G401 (cell line): ENCODE results near the gene NEGR1. TPM values are rescaled to one million over a fixed set of nuclear protein-coding genes. Genes with fewer than 3 reads are reported as not detected.

ENCODE experiments used
- DNase-seq: peaks from one replicate; pipeline ENCODE4 v3.0.0-alpha.2; 2015; ENCODE audit warnings: low spot score
- in situ Hi-C: cut with HindIII; loops from 2 replicates; pipeline ENCODE4 v1.10.0; 2016; ENCODE audit warnings: low sequenced_read_pairs, mixed read lengths
- total RNA-seq: library from RNA; depleted of rRNA; stranded (reverse); fragments of >200 nt; shearing (Covaris generic); gene quantifications from 2 replicates; pipeline ENCODE4 v1.2.3, GENCODE V29; 2014

Gene NEGR1
- total RNA-seq, 1 experiment from 2014 or later, result 0.03 TPM

DNA sequence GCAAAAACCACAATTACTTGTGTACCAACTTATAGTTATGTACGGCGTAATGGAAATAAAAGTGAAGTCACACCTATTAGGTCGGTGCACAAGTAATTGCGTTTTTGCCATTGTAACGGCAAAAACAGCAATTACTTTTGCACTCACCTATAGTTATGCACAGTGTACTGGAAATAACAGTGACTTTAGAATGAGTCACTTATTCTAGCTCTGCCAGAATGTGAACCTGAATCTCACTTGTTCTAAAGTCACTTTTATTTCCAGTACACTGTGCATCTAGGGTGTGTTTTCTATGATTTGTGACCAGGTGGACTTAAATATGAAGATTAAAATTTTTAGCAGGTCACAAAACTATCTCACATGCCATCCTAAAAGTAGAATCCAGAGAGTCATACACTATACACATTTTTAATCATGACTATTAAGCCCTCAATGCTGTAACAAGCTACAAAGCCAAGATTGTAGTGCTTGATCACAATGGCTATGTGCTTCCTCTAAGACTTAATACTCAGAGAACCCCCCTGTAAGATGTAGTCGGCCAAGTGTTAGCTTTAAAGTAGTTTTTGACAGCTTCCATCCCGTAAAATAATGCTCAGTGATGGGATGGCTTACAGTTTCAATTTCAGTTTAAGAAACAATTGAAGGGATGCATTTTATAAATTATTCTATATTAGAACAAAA is 218.8 kb downstream of the NEGR1 start:
- in situ Hi-C loops, result no loop called here
- DNase-seq, result no peak

DNA sequence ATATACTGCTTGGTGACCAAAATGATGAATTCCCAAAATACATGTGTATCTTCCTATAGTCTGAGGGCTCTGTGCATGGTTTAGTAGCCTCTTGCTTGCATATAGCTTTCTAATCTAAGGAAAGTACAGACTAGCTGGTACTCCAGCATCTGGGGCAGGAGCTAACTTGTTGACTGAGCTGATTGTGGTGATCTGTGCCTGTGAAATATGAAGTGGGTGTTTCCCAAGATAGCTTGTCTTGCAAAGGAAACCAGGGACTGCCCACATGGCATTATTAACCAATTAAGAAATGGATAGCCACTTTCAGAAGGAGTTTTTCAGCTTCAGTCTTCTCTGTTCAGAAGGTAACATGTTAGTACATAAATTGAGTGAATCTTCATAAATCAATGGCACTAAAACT is 219.8 kb downstream of the NEGR1 start:
- no peak for DNase-seq
- in situ Hi-C loops, result no loop called here

DNA sequence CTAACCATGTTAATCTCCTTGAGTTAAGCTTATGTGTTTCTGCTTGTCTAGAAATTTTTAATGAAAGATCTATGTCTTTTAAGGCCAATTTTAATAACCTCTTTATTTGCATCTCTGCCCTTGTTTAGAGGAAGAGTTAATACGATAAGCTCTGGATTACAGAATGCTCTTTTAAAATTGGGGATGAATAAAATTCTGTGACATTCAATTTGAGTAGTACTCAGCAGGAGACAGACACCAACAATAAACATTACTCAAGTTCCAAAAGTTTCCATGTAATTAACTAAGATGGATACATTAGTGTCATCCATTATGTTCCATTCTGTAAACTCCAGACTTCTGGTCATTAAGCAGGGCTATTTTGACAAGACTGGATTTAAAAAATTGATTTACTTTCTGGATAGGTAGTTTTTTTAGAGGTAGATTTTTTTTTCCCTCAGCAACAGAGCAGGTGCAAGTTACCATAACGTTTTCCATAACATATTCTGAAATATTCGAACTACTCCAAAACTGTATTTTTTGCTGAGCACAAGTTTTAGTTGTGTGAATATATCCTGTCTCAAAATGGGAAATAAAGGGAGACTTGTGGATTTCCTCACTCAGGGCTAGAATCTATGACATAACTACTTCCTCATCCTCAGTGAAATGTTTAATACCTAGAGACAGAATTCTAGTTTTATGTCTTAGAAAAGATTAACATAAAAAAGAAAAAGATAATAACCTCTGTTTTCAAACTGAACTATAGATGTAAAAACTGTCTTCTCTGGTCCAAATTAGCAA is 221.7 kb downstream of the NEGR1 start:
- DNase-seq, result no peak
- in situ Hi-C loops, result no loop called here

DNA sequence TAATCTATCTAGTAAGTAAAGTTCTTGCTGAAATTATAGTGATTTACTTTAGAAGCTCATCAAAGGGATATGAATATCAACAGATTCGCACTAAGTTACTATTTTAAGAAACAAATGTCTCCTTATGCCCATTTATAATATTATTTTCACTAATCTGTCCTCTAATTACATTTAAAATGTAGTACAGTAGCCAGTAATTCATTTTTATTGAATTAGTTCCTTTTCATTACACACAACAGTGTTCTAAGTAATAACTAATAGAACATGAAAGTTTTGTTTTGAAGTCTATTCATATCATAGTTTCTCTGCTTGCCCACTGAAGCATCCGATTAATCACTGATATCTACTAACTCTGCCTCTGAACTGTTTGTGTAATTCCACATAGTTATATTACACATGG is 225.8 kb downstream of the NEGR1 start:
- in situ Hi-C loops, result no loop called here
- no peak for DNase-seq

DNA sequence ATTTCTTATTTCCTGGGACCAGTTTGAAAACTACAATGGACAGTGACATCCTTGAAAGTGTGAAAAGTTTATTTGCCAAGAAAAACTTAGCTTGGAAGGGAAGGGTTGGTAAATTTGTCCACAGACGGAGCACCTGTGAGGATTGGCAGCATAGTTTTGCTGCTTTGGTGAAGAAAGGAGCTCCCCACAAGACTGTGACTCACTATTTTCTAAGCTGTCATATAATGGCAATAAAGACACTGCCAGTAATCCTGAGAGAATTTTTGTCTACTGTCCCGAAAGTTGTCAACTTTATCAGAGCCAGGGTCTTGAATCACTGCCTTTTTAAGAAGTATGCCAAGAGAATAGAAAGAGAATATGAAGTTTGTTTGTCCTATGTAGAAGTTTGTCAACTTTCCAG is 230.8 kb downstream of the NEGR1 start:
- DNase-seq, result no peak

DNA sequence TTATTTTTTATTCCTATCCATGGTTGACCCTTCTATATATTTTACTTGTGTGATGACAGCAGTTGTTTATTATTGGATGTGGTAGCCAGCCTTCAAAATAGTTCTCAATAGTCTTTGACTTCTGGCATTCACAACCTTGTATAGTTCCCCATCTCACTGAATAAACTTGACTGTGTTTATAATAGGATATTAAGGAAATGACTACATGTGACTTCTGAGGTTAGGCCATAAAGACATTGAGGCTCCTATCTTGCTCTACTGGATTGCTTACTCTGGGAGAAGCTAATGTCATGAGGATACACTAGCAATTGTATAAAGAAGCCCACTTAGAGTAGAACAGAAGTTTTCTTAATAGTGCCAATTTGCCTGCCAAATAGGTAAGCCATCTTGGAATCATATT is 231.8 kb downstream of the NEGR1 start:
- in situ Hi-C loops, result no loop called here
- no peak for DNase-seq

More for the DNA sequence above, 230.8 kb downstream of the NEGR1 start:
- in situ Hi-C loops, result no loop called here

DNA sequence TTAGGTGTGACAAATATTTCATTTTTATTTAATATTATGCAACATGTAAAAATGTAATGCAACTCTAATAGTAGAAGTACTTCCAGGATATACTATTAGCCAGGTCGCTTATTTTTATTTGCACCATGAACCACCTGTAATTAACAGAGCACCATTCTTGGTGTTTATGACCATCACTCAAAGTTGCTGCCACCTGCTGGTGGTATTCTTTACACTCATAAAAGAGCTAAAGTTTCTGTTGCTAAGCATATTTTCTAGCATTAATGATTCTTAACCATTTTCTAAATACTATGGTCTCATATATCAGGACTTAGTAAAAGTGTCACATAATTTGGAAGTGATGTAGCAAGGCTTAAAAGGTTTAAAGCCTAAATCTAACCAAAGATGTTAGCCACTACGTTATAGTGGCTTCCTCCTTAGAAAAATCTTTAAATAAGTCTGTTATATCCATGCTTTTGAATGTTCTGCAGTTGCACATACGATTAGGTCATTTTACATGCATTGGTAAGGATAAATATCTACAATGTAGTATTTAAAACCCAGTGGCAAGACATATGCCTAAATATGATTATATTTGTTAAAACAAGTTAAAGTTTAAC is 244.5 kb downstream of the NEGR1 start:
- in situ Hi-C loops, result no loop called here
- peak; percentile 41 for DNase-seq

DNA sequence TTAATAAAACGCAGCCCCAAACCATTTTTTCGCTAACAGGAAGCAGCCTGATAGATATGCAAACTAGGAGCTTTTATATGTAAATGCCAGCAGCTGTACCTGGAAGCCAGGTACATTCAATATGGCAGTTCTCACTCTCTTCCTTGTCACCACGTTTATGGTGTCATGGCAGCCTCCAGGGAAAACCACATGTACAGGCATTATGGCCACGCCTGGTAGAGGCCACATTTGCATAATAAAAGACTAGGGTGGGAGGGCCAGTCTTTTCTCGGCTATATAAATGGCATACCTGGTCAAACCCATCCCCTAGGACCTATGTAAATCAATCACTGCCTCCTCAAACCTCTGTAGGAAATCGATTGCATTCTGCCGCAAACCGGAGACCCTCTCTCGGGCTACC is 247.5 kb downstream of the NEGR1 start:
- in situ Hi-C loops, result no loop called here
- DNase-seq, result no peak

DNA sequence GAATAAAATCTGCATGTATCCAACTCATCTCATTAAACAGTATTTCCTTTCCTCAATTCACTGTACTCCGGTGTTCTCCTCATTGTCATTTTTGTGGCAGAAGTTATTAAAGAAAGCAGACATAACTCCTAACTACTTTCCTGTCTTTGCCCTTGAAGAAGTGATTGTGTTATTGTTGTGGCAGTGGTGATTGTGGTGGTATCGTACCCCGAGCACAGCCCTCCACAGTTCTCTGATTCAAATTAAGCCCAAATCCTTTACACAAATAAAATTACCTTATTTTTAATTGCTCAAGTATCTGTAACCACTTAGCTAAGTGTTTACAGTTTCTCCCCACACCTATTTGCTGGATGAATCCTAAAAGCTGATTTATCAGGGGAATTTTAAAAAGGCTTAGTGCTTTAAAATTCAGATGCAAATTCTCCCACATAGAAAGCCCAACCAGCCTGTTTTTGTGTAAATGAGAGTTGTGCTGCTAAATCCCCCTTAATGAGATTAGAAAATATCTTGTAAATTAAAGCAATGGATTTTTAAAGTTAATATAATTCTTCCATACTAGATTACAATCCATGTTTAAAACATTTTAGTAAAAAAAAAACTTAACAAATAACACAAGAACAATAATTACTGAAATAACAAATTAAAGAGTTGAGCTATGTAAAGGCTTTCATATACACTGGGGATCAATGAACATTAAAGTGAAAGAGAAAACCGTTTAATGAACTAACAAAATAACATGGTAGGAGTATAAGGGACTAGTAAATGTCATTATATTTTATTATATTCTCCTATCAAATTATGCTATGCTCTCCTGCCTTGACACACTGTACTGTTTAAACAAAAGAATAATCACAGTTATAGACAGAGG is 259.0 kb downstream of the NEGR1 start:
- no peak for DNase-seq
- in situ Hi-C loops, result no loop called here

DNA sequence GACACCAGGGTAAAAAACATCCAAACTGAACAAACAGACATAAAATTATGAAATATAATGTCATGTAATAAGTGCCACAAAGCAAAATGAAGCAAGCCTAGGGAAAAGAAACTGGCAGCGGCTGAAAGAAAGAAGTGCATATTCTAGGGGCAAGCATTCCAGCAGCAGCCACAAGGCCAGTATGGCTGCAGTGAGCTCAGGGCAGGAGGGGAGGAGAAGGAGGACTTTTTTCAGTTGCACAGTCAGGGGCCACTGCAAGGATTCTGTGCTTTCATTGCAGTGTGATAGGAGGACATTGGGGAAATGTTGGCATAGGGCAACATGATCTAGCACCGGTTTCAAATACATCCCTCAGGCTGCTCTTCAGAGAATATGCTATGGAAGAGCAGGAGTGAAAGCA is 263.8 kb downstream of the NEGR1 start:
- no peak for DNase-seq
- in situ Hi-C loops, result no loop called here

DNA sequence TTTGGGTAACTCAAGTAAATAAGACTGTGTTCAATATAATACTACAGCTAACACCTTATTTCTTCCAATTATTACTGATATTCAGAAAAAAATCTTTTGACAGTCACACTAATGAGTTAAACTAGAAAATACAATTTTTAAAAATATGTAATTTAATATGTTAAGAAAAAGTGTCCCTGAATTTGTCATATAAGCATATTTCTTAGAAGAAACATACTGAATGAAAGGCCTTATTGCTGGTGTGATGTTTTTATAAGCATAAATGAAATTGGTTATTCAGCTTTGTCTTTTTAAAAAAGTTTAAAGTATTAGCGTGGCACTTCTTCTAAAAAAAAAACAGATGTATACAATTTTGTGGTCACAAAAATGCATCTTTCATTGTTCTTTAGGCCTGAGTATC is 267.3 kb downstream of the NEGR1 start:
- no peak for DNase-seq
- in situ Hi-C loops, result no loop called here

DNA sequence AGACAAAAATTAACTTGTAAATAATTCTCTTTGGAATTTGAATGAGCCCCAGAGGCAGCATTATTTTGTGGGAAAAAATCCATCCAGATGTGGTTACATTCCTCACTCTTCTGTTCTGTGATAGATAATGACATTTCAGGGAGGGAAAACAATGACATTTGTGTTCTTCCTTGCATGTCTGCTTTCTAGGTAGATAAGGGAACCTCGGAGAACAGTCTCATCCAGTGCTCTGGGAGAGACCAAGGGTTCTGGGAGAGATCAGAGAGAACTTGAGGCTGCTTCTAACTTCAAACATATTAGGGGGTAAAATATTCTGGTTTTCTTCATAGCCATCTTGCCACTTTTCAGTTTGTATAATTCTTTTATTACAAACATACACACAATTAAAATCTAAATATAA is 269.2 kb downstream of the NEGR1 start:
- no peak for DNase-seq
- in situ Hi-C loops, result no loop called here

DNA sequence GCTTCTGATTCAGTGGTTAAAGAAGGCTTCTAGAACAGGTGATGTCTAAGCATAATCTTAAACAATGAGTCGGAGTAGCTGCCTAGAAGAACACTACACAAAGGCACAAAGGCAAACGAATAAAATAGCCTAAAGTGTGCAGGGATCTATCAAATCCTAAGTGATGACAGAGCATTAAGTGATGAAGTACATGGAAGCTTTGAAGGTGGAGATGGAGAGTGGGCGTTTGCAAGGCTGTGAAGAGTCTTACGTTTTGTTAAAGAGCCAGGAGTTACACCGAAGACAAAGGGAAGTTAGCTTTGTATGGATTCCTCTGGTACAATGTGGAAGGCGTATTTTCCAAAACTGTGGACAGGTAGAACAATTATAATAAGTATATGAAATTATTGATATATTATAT is 270.6 kb downstream of the NEGR1 start:
- in situ Hi-C loops, result no loop called here
- no peak for DNase-seq

DNA sequence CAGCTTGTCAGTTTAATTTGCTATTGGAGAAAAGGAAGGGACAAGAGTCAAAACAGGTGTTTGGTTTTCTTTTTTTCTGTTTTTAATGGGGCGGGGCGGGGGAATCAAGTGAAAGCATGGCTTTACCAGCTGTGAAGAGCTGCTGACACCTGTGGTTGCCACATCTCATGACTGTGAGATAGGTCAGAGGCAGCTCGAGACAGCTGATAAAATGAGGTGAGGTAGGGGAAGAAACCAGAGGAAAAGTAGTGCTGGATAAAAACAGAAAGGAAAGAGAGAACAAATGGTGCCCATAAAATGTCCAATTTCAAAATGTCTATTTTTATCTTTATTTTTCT is 272.3 kb downstream of the NEGR1 start:
- in situ Hi-C loops, result no loop called here
- no peak for DNase-seq

DNA sequence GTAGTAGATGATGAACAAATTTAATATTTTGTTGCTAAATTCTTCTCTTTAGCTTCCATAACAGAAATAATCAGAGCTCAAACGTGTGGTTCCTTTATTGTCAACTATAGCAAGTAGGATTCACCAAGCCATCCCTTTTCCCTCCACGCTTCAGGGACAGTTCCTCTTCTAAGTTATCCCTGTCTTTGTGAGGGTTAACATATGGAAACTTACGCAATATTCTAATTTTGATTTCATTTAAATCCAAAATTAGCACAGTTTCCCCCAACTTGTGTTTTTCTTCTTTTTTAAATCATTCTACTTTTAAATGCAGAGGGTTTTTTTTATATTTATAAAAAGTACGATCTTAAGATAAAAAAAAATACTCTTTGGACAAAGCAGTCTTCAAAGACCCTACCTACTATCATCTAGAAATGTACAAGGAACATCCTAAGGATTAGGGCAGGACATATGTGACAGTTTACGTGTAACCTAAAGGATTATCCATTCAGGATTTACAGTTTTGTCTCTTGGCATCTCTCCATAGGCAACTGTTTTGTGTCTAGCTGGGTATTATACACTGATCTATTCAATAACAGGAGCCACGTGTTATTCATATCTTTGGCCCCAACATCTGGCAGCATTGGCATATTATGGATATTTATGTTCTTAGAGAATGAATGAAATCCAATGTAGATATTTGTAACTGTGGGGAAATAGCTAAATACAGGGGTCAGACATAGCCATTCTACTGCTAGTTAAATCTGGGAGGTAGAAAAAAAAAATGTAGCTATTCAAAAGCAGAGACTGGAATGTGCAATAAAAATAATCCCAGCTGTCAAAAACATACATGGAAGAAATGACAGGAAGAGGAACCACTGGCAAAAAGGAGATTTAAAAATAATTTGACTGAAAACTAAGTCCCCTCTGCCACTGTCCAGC is 272.9 kb downstream of the NEGR1 start:
- in situ Hi-C loops, result no loop called here

DNA sequence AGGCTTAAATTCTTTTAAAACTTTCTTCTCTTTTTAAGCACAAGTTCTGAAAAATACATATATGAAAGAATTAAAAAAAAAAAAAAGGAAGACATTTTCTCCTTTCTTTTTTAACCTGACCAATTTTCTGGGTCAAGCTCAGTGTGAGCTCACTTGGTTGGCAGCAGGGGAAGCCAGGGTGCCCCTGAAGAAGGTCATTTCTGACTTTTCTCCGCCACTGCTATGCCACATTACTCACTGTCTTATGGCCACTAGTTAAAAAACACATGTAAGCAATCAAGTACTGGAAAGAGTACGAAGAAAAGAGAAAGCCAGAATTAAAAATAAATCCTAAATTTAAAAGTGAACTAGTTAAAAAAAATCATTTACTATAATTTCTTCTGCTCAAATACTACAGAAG is 275.0 kb downstream of the NEGR1 start:
- in situ Hi-C loops, result no loop called here
- no peak for DNase-seq

More for the DNA sequence above, 272.9 kb downstream of the NEGR1 start:
- DNase-seq, result no peak

DNA sequence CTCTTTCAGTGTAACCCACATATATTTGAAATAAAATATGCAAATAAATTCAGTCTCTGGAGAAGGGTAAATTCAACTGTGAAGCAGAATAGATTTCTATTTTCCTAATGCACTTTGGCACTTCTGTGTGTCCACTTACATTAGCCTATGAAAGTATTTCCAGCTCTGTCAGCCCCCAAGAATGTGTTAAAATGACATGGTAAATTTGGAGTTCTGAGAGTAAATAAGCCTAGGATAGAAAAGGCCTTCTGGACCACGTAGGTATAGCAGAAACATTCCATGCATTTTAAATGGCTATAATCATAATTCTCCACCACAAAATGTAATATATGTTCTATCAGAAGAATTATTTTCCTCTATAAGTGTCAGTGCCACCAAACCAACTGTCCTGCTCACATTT is 276.2 kb downstream of the NEGR1 start:
- no peak for DNase-seq
- in situ Hi-C loops, result no loop called here

DNA sequence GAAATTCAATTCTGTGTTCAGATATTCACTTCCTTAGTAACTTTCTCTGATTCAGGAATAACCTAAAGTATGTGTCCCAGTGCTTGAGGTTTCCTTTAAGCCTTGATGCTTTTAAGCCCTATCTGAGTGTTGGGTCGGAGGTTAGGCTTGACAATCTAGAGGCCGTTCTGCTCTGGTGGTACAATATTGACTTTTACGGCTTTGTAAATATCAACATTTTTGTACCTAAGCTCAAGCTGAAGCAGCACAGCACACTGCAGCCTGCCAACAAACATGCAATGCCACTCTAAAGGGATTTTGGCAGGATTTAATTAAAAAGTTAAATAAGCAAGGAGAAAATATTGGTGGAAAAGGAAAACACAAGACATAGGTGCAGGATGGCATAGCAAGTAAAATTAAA is 279.2 kb downstream of the NEGR1 start:
- no peak for DNase-seq
- in situ Hi-C loops, result no loop called here

DNA sequence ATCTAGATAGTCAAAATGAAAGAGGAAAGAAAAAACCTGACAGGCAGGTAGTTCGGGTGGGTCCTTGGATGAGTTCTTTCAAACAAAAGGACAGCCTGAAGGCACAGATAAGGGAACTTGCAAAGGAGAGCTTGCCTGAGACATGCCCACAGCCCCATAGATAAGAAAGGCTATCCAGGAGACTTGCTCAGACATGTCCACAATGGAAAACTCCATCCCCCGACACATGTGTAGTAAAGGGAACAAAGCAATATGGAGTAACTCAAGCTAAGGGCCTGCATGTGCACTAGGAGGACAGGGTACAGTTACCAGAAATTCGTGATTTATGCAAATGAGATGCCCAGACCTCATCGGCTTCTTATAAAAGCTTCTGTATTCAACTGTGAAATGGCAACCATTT is 281.5 kb downstream of the NEGR1 start:
- in situ Hi-C loops, result no loop called here

More for the DNA sequence above, 281.5 kb downstream of the NEGR1 start:
- DNase-seq, result no peak
